Retina (tissue), 1 donor: Measurements from ENCODE around the gene ABCC12.

Experiments
- DNase-seq: peaks from one replicate; pipeline ENCODE4 v3.0.0-alpha.2; 2016

ABCC12 gene

GRCh38 chr16:48165961-48166578 lies 10.3 kb upstream of the ABCC12 start:
- DNase-seq, result no peak

GRCh38 chr16:48164907-48165715 lies 9.3 kb upstream of the ABCC12 start:
- peak; percentile 78 for DNase-seq

GRCh38 chr16:48162839-48163410 lies 7.1 kb upstream of the ABCC12 start:
- DNase-seq, result no peak

GRCh38 chr16:48161906-48162305 lies 6.1 kb upstream of the ABCC12 start:
- no peak for DNase-seq

GRCh38 chr16:48160575-48160974 lies 4.8 kb upstream of the ABCC12 start:
- DNase-seq, result no peak

- DNase-seq, result no peak
Measured at GRCh38 chr16:48158296-48158695, 2.5 kb upstream of the ABCC12 start.

GRCh38 chr16:48157794-48158193 lies 2.0 kb upstream of the ABCC12 start:
- DNase-seq, result no peak

GRCh38 chr16:48157302-48157701 lies 1.5 kb upstream of the ABCC12 start:
- no peak for DNase-seq

GRCh38 chr16:48156790-48157209 lies 1.0 kb upstream of the ABCC12 start:
- DNase-seq, result peak; percentile 90

- no peak for DNase-seq
Measured at GRCh38 chr16:48153774-48154173, 2.0 kb downstream of the ABCC12 start.

- DNase-seq, result no peak
Measured at GRCh38 chr16:48152226-48152625, 3.6 kb downstream of the ABCC12 start.

GRCh38 chr16:48150707-48151106 lies 5.1 kb downstream of the ABCC12 start:
- no peak for DNase-seq

- DNase-seq, result no peak
Measured at GRCh38 chr16:48146710-48147109, 9.1 kb downstream of the ABCC12 start.

GRCh38 chr16:48146131-48146530 lies 9.7 kb downstream of the ABCC12 start:
- no peak for DNase-seq

GRCh38 chr16:48143812-48144368 lies 11.9 kb downstream of the ABCC12 start:
- no peak for DNase-seq

- DNase-seq, result no peak
Measured at GRCh38 chr16:48140821-48141220, 15.0 kb downstream of the ABCC12 start.

GRCh38 chr16:48139517-48139916 lies 16.3 kb downstream of the ABCC12 start:
- DNase-seq, result no peak

GRCh38 chr16:48138543-48138942 lies 17.2 kb downstream of the ABCC12 start:
- DNase-seq, result no peak

GRCh38 chr16:48137822-48138221 lies 18.0 kb downstream of the ABCC12 start:
- DNase-seq, result no peak

GRCh38 chr16:48136547-48137360 lies 19.0 kb downstream of the ABCC12 start:
- DNase-seq, result no peak

GRCh38 chr16:48133455-48134211 lies 22.2 kb downstream of the ABCC12 start:
- DNase-seq, result no peak

GRCh38 chr16:48132696-48133095 lies 23.1 kb downstream of the ABCC12 start:
- no peak for DNase-seq
